Omental fat pad (tissue), 4 donors: ENCODE measurements around the gene EGFL8. TPM values are rescaled to one million over a fixed set of nuclear protein-coding genes. Genes with fewer than 3 reads are reported as not detected.

ENCODE experiments used
- ATAC-seq: fragments of 150-250 bp; one replicate; pipeline ENCODE4 v1.9.1; 2016; ENCODE audit warnings: mild to moderate bottlenecking, moderate library complexity; ENCODE audit not compliant: low FRiP score
- DNase-seq: peaks from one replicate; pipeline ENCODE4 v3.0.0-alpha.2; 2019; ENCODE audit warnings: low spot score
- CTCF ChIP-seq, 3 donors: fragments of 450-650 bp; IDR thresholded peaks; one replicate each; pipeline ENCODE4 v1.5.1; 2016 to 2017; ENCODE audit warnings: antibody characterized with exemption in 3 of 3, mild to moderate bottlenecking in 3 of 3, moderate library complexity in 2 of 3
- total RNA-seq, 4 donors: library from RNA; depleted of rRNA; stranded (reverse); fragments of >200 nt; gene quantifications; one replicate each; pipeline ENCODE4 v1.1.0, GENCODE V29; 2016

Gene EGFL8
- total RNA-seq, 4 donors from 2014 or later, result 8.9 to 17.3 (median 13.3) TPM

- no peak for TF ChIP-seq CTCF (IDR thresholded peaks at IDR 0.05)
- DNase-seq, result no peak
These were observed 18.1 kb upstream of the EGFL8 start for GRCh38 chr6:32146287-32146686.

GRCh38 chr6:32146687-32147086 is 17.7 kb upstream of the EGFL8 start:
- no peak for ATAC-seq
- TF ChIP-seq CTCF (IDR thresholded peaks at IDR 0.05), result no peak
- no peak for DNase-seq

More at GRCh38 chr6:32146287-32146686, 18.1 kb upstream of the EGFL8 start:
- peak; percentile 16 for ATAC-seq

- ATAC-seq (no peak), DNase-seq (no peak)
- TF ChIP-seq CTCF (IDR thresholded peaks at IDR 0.05), result no peak
These were observed 16.8 kb upstream of the EGFL8 start for GRCh38 chr6:32147401-32148132.

GRCh38 chr6:32148289-32149091 is 15.9 kb upstream of the EGFL8 start:
- TF ChIP-seq CTCF (IDR thresholded peaks at IDR 0.05), result no peak
- ATAC-seq (peak; percentile 53), DNase-seq (peak; percentile 46)

- ATAC-seq, result no peak
These were observed 15.2 kb upstream of the EGFL8 start for GRCh38 chr6:32149092-32149755.

More at GRCh38 chr6:32149092-32149755, 15.2 kb upstream of the EGFL8 start:
- TF ChIP-seq CTCF (IDR thresholded peaks at IDR 0.05), result no peak
- no peak for DNase-seq
